H1 (cell line): ENCODE measurements around the gene ASB3. TPM values are rescaled to one million over a fixed set of nuclear protein-coding genes. Genes with fewer than 3 reads are reported as not detected.

Source experiments
- CTCF ChIA-PET: fragments of 300-600 bp; sonication (Branson Sonifier 250); formaldehyde crosslinking; loops from one replicate; lab custom pipeline; 2021; ENCODE audit not compliant: partially characterized antibody; lab: Charles Lee
- POLR2A ChIA-PET: fragments of 300-600 bp; sonication (Branson Sonifier 250); formaldehyde crosslinking; loops from one replicate; lab custom pipeline; 2021; ENCODE audit warnings: inconsistent platforms; ENCODE audit not compliant: partially characterized antibody; lab: Charles Lee
- DNase-seq, 2 experiments: peaks; one replicate each; pipeline versions ENCODE4 v3.0.0 to v3.0.0-alpha.2; 2010 to 2022; ENCODE audit warnings: low spot score in 2 of 2, low read depth in 1 of 2, mixed read lengths in 1 of 2
- FAIRE-seq: peaks from 2 replicates; lab custom pipeline; 2011; peaks lifted over from hg19 to GRCh38; lab: Jason Lieb, UNC
- H2AFZ ChIP-seq: 2 replicates; pipeline ENCODE4 v1.8.1; 2012; ENCODE audit warnings: low read length, inconsistent platforms
- H2AK5ac ChIP-seq: 2 replicates; pipeline ENCODE4 v1.6.1; 2013; ENCODE audit warnings: low read depth, low read length
- H2BK120ac ChIP-seq: replicated peaks from 2 replicates; pipeline ENCODE3; 2013; ENCODE audit warnings: low read depth, low read length, inconsistent platforms
- H2BK12ac ChIP-seq: 2 replicates; pipeline ENCODE4 v1.6.1; 2013; ENCODE audit warnings: low read depth, low read length
- H2BK15ac ChIP-seq: 2 replicates; pipeline ENCODE4 v1.6.1; 2013; ENCODE audit warnings: low read length
- H2BK20ac ChIP-seq: 2 replicates; pipeline ENCODE4 v1.6.1; 2013; ENCODE audit warnings: low read length
- H2BK5ac ChIP-seq: 2 replicates; pipeline ENCODE4 v1.6.1; 2013; ENCODE audit warnings: low read depth, low read length
- H3K14ac ChIP-seq: 2 replicates; pipeline ENCODE4 v1.6.1; 2013; ENCODE audit warnings: inconsistent platforms; ENCODE audit not compliant: insufficient read length
- H3K18ac ChIP-seq: 2 replicates; pipeline ENCODE4 v1.6.1; 2013; ENCODE audit warnings: low read length; ENCODE audit errors: extremely low read depth
- H3K23ac ChIP-seq: 2 replicates; pipeline ENCODE4 v1.6.1; 2013; ENCODE audit warnings: inconsistent platforms; ENCODE audit not compliant: insufficient read length
- H3K23me2 ChIP-seq: 2 replicates; pipeline ENCODE4 v1.6.1; 2013; ENCODE audit warnings: low read depth, low read length
- H3K27ac ChIP-seq: 2 replicates; pipeline ENCODE4 v1.6.1; 2011; ENCODE audit warnings: low read depth, low read length, inconsistent platforms
- H3K27me3 ChIP-seq, 4 experiments: replicated peaks in 1 of 4; 1 replicate in 1 of 4; 2 replicates in 3 of 4; pipeline versions ENCODE4 v1.6.1 to v1.8.1; 2011 to 2013; ENCODE audit warnings: low read length in 3 of 4, mild to moderate bottlenecking in 3 of 4, inconsistent platforms in 2 of 4, mixed read lengths in 2 of 4, moderate library complexity in 1 of 4; ENCODE audit not compliant: control insufficient read depth in 3 of 4, insufficient read depth in 3 of 4; ENCODE audit errors: extremely low read depth in 1 of 4
- H3K36me3 ChIP-seq, 4 experiments: 2 replicates each; pipeline versions ENCODE4 v1.6.1 to v1.8.1; 2011 to 2013; ENCODE audit warnings: mild to moderate bottlenecking in 4 of 4, low read length in 3 of 4, moderate library complexity in 2 of 4, control low read depth in 1 of 4, inconsistent platforms in 1 of 4; ENCODE audit not compliant: insufficient read depth in 4 of 4, control insufficient read depth in 2 of 4
- H3K4ac ChIP-seq: replicated peaks from 2 replicates; pipeline ENCODE3; 2013; ENCODE audit warnings: low read length, low read depth, mixed read lengths, inconsistent platforms; ENCODE audit not compliant: insufficient read length
- H3K4me1 ChIP-seq, 4 experiments: replicated peaks in 1 of 4; 1 replicate in 1 of 4; 2 replicates in 3 of 4; pipeline versions ENCODE4 v1.6.1 to v1.8.1; 2011 to 2013; ENCODE audit warnings: low read length in 3 of 4, inconsistent platforms in 2 of 4, mixed read lengths in 1 of 4; ENCODE audit not compliant: insufficient read depth in 4 of 4, control insufficient read depth in 3 of 4
- H3K4me2 ChIP-seq, 2 experiments: 2 replicates each; pipeline versions ENCODE4 v1.6.1 to v1.8.1; 2011 to 2013; ENCODE audit warnings: low read depth in 2 of 2, low read length in 2 of 2, control low read depth in 1 of 2, inconsistent platforms in 1 of 2, mild to moderate bottlenecking in 1 of 2; ENCODE audit not compliant: insufficient read depth in 1 of 2
- H3K4me3 ChIP-seq, 4 experiments: fragments of 200-600, 300-600 bp in 1 of 4; sonication (generic), shearing (Covaris generic), sonication (Bioruptor Twin) in 1 of 4; 2 replicates each; pipeline versions ENCODE4 v1.5.1 to v1.8.1; 2011 to 2016; ENCODE audit warnings: low read length in 4 of 4, low read depth in 3 of 4, control low read depth in 2 of 4, inconsistent platforms in 2 of 4, mild to moderate bottlenecking in 2 of 4, mixed read lengths in 1 of 4, moderate library complexity in 1 of 4; ENCODE audit not compliant: insufficient read depth in 2 of 4; ENCODE audit errors: extremely low read depth in 1 of 4
- H3K56ac ChIP-seq: replicated peaks from 2 replicates; pipeline ENCODE3; 2013; ENCODE audit warnings: low read depth, mild to moderate bottlenecking, mixed read lengths, low read length, inconsistent platforms; ENCODE audit not compliant: insufficient read length
- H3K79me1 ChIP-seq: 2 replicates; pipeline ENCODE4 v1.6.1; 2013; ENCODE audit warnings: low read depth, low read length, control low read depth
- H3K79me2 ChIP-seq, 2 experiments: 2 replicates each; pipeline versions ENCODE4 v1.6.1 to v1.8.1; 2012 to 2013; ENCODE audit warnings: low read length in 2 of 2, mild to moderate bottlenecking in 2 of 2, inconsistent platforms in 1 of 2; ENCODE audit not compliant: insufficient read depth in 2 of 2, control insufficient read depth in 1 of 2
- H3K9ac ChIP-seq, 4 experiments: replicated peaks in 1 of 4; 1 replicate in 1 of 4; 2 replicates in 3 of 4; pipeline versions ENCODE4 v1.6.1 to v1.8.1; 2011 to 2013; ENCODE audit warnings: low read depth in 3 of 4, low read length in 3 of 4, control low read depth in 2 of 4, mild to moderate bottlenecking in 2 of 4, moderate library complexity in 2 of 4, inconsistent platforms in 1 of 4; ENCODE audit errors: extremely low read depth in 1 of 4
- H3K9me3 ChIP-seq, 2 experiments: 2 replicates each; pipeline versions ENCODE4 v1.6.1 to v1.8.1; 2012 to 2013; ENCODE audit warnings: mild to moderate bottlenecking in 2 of 2, moderate library complexity in 2 of 2, control low read depth in 1 of 2, inconsistent platforms in 1 of 2, low read depth in 1 of 2, low read length in 1 of 2, mixed read lengths in 1 of 2; ENCODE audit not compliant: insufficient read depth in 2 of 2
- H4K20me1 ChIP-seq, 2 experiments: replicated peaks in 1 of 2; 2 replicates each; pipeline versions ENCODE3 to v1.8.1; 2011 to 2013; ENCODE audit warnings: inconsistent platforms in 2 of 2, low read length in 2 of 2, mild to moderate bottlenecking in 1 of 2; ENCODE audit not compliant: insufficient read depth in 2 of 2, control insufficient read depth in 1 of 2
- H4K5ac ChIP-seq: 2 replicates; pipeline ENCODE4 v1.6.1; 2013; ENCODE audit warnings: low read length, low read depth, mixed read lengths, inconsistent platforms; ENCODE audit not compliant: insufficient read length
- H4K8ac ChIP-seq: 2 replicates; pipeline ENCODE4 v1.8.0; 2013; ENCODE audit warnings: mild to moderate bottlenecking, moderate library complexity, low read length, inconsistent platforms; ENCODE audit not compliant: insufficient read depth; ENCODE audit errors: extremely low read depth
- H4K91ac ChIP-seq: replicated peaks from 2 replicates; pipeline ENCODE3; 2013; ENCODE audit warnings: low read length, mixed read lengths, inconsistent platforms; ENCODE audit not compliant: insufficient read length
- MAX ChIP-seq: IDR thresholded peaks from 2 replicates; pipeline ENCODE4 v1.6.1; 2012; ENCODE audit warnings: inconsistent platforms
- YY1 ChIP-seq: IDR thresholded peaks from 2 replicates; pipeline ENCODE4 v1.6.1; 2011; ENCODE audit warnings: low read depth, mild to moderate bottlenecking, low read length
- WGBS, 2 experiments: shearing (Covaris generic) in 1 of 2; methylation state at CpG; one replicate each; pipeline versions ENCODE4 v1.1.6 to v1.1.7; 2013 to 2015; ENCODE audit warnings: low lambda C conversion rate in 2 of 2, mixed read lengths in 2 of 2, inconsistent platforms in 1 of 2, low coverage in 1 of 2, missing lambda C conversion rate in 1 of 2; ENCODE audit not compliant: insufficient replicate concordance in 2 of 2, insufficient coverage in 1 of 2, insufficient read length in 1 of 2; ENCODE audit errors: extremely low coverage in 1 of 2, missing lambda C conversion rate in 1 of 2; 5-methylcytosine and 5-hydroxymethylcytosine counted together
- polyA plus RNA-seq, 7 experiments: library from polyadenylated mRNA; depleted of rRNA in 3 of 7; stranded (reverse) in 5 of 7; unstranded in 2 of 7; fragments of >200 nt in 5 of 7; fragments of 200-250 nt in 2 of 7; gene quantifications; 1 replicate in 5 of 7; 2 replicates in 1 of 7; 4 replicates in 1 of 7; pipeline versions ENCODE4 v1.2.1 to v1.2.3, GENCODE V29; 2011 to 2013; ENCODE audit warnings: missing spikeins in 2 of 7, mixed read lengths in 2 of 7
- total RNA-seq: library from RNA; stranded (reverse); fragmentation: NEBNext Ultra II Directional; extraction: Animal tissue kit (Norgen Biotek cat#: 25700); gene quantifications from 2 replicates; pipeline ENCODE4 v1.2.1, GENCODE V29; 2021

ASB3 gene
- total and polyA plus RNA-seq, 2 of the 8 experiments (the other 6 are each of a cell fraction or from before 2014, with no cell fraction given): 22.6 to 25.4 TPM

- FAIRE-seq (no peak), DNase-seq (peak in 1 of 2 experiments; percentile 59)
- H3K9ac ChIP-seq: peak overlapping the region; percentile 90 to 99 (median 98)
- no peak overlapping the region for H3K14ac ChIP-seq
- peak overlapping the region; percentile 93 for H2BK5ac ChIP-seq
- no peaks in the 10 kb centered on the region for H3K27me3 ChIP-seq
- no peak overlapping the region for H2AK5ac ChIP-seq
- H3K18ac ChIP-seq: peak overlapping the region; percentile 79
- peaks cover 22 to 84% of the 10 kb centered on the region in 2 experiments for H3K79me2 ChIP-seq
- H3K56ac ChIP-seq: peak overlapping the region; percentile 93
- no peak overlapping the region for H4K91ac ChIP-seq
- H3K4me3 ChIP-seq: peak overlapping the region; percentile 79 to 100 (median 98)
- H3K79me1 ChIP-seq: peaks cover 6% of the 10 kb centered on the region
- H3K23ac ChIP-seq: no peak overlapping the region
- H3K23me2 ChIP-seq: peaks cover 5% of the 10 kb centered on the region
- peaks cover 0 to 14% (median 3%) of the 10 kb centered on the region in 4 experiments; a peak in 4 of 7 replicates for H3K4me1 ChIP-seq
- WGBS, 2 experiments: 2% methylated on average over 18 of the region's 18 CpGs; no CpG with 5 or more reads in 1 of the 2 experiments
- H2BK20ac ChIP-seq: no peak overlapping the region
- H4K20me1 ChIP-seq: peaks cover 3 to 6% of the 10 kb centered on the region in 2 experiments
- no peak overlapping the region for H2BK15ac ChIP-seq
- H3K9me3 ChIP-seq: no peaks in the 10 kb centered on the region
- peak overlapping the region; percentile 13; the same call in 1 of the 2 replicates for H2BK12ac ChIP-seq
- peak overlapping the region; percentile 84 for H4K5ac ChIP-seq
- ChIA-PET CTCF (no interaction called here), POLR2A (interaction anchor here (0.8 to 12.8 kb wide), 4 partner anchors 14 to 184 kb away, joined by 3 to 124 read pairs (median 3); partner anchors contain the start of genes CHAC2 and PSME4)
- no peak overlapping the region for H3K4ac ChIP-seq
- H3K36me3 ChIP-seq: peaks cover 0 to 3% (median 0%) of the 10 kb centered on the region in 4 experiments; a peak in 1 of 8 replicates
- H2BK120ac ChIP-seq: no peak overlapping the region
- H4K8ac ChIP-seq: peak overlapping the region; percentile 96
- peak overlapping the region; percentile 94 for H3K27ac ChIP-seq
- peak overlapping the region; percentile 91 to 100 for H3K4me2 ChIP-seq
- TF ChIP-seq YY1: no peak
- no peak for TF ChIP-seq MAX
- TF ChIP-seq, all 59 proteins: peak for 0
- peak overlapping the region; percentile 81 for H2AFZ ChIP-seq
Measured at GRCh38 chr2:53786352-53786704, 425 bp downstream of the ASB3 start.
